Kidney (tissue), 14 donors: Measurements from ENCODE around the gene TLL2. TPM values are rescaled to one million over a fixed set of nuclear protein-coding genes. Genes with fewer than 3 reads are reported as not detected.

Experiments used
- DNase-seq, 5 donors: peaks; one replicate each; pipeline ENCODE4 v3.0.0-alpha.2; 2013 to 2020
- FAIRE-seq: peaks from 2 replicates; lab custom pipeline; 2012; peaks lifted over from hg19 to GRCh38; lab: Jason Lieb, UNC
- H3K27ac ChIP-seq, 2 donors: one replicate each; pipeline ENCODE4 v1.7.0; 2013; ENCODE audit warnings: low read depth in 2 of 2, low read length in 2 of 2, inconsistent platforms in 1 of 2
- H3K27me3 ChIP-seq: one replicate; pipeline ENCODE4 v1.7.1; 2013; ENCODE audit warnings: low read length, inconsistent platforms; ENCODE audit not compliant: control insufficient read depth, insufficient read depth
- H3K36me3 ChIP-seq, 3 donors: one replicate each; pipeline versions ENCODE4 v1.7.0 to v1.7.1; 2013; ENCODE audit warnings: low read length in 3 of 3, control low read depth in 1 of 3, inconsistent platforms in 1 of 3; ENCODE audit not compliant: insufficient read depth in 3 of 3, control insufficient read depth in 2 of 3
- H3K4me1 ChIP-seq, 3 donors: one replicate each; pipeline versions ENCODE4 v1.7.0 to v1.7.1; 2013; ENCODE audit warnings: low read length in 3 of 3, inconsistent platforms in 1 of 3, low read depth in 1 of 3; ENCODE audit not compliant: control insufficient read depth in 2 of 3, insufficient read depth in 2 of 3
- H3K4me3 ChIP-seq, 3 donors: one replicate each; pipeline versions ENCODE4 v1.7.0 to v1.8.1; 2013; ENCODE audit warnings: low read length in 3 of 3, control low read depth in 1 of 3, inconsistent platforms in 1 of 3
- H3K9ac ChIP-seq, 3 donors: one replicate each; pipeline versions ENCODE4 v1.7.0 to v1.7.1; 2013; ENCODE audit warnings: low read length in 3 of 3, control low read depth in 1 of 3, inconsistent platforms in 1 of 3
- H3K9me3 ChIP-seq, 3 donors: one replicate each; pipeline versions ENCODE4 v1.7.0 to v1.7.1; 2013; ENCODE audit warnings: low read length in 3 of 3, control low read depth in 1 of 3, inconsistent platforms in 1 of 3; ENCODE audit not compliant: control insufficient read depth in 2 of 3, insufficient read depth in 1 of 3
- CTCF ChIP-seq: IDR thresholded peaks from 3 replicates; pipeline ENCODE4 v1.5.1; 2012; ENCODE audit warnings: mild to moderate bottlenecking, moderate library complexity, borderline replicate concordance; ENCODE audit not compliant: insufficient read depth; ENCODE audit errors: extremely low read depth
- intact Hi-C: fragments of 100-400 bp; cut with DNase I; formaldehyde crosslinking; loops from one replicate; pipeline ENCODE4 v1.11.1; 2022
- polyA plus RNA-seq: library from polyadenylated mRNA; stranded (reverse); fragments of 350-450 nt; fragmentation: Illumina TruSeq; extraction: RNeasy Lipid Tissue Mini Kit (QIAGEN cat#74804); gene quantifications from one replicate; pipeline ENCODE4 v1.2.3, GENCODE V29; 2014; ENCODE audit warnings: low read depth, low replicate concordance; ENCODE audit not compliant: insufficient read depth
- total RNA-seq: library from RNA; stranded (reverse); fragmentation: NEBNext Ultra II Directional; extraction: Animal tissue kit (Norgen Biotek cat#: 25700); gene quantifications from one replicate; pipeline ENCODE4 v1.2.1, GENCODE V29; 2021
- donor health status: control.
- donor health status: control.
- donor health status: control.
- donor health status: control.
- donor health status: control.
- donor health status: DM: yes; HTN: yes; CAD: no.
- donor health status: Normal renal cell carcinoma (clear cell type).

The TLL2 gene
- total and polyA plus RNA-seq, 2 donors from 2014 or later = 0.39 to 0.98 TPM

GRCh38 chr10:96436035-96436434 lies 77.7 kb downstream of the TLL2 start:
- Histone ChIP-seq H3K9me3 (no peaks in the 10 kb centered on the region), H3K4me3 (no peak overlapping the region), H3K36me3 (no peaks in the 10 kb centered on the region), H3K4me1 (no peaks in the 10 kb centered on the region), H3K27ac (no peak overlapping the region), H3K27me3 (no peaks in the 10 kb centered on the region), H3K9ac (no peak overlapping the region)
- FAIRE-seq (no peak), DNase-seq (no peak)
- intact Hi-C loops = no loop called here
- TF ChIP-seq CTCF = no peak

- no peaks in the 10 kb centered on the region for H3K4me1 ChIP-seq
- FAIRE-seq (no peak), DNase-seq (no peak)
- no peak overlapping the region for H3K4me3 ChIP-seq
- no peak for TF ChIP-seq CTCF
- intact Hi-C loops = no loop called here
- H3K27ac ChIP-seq = no peak overlapping the region
- H3K9ac ChIP-seq = no peak overlapping the region
- no peaks in the 10 kb centered on the region for H3K36me3 ChIP-seq
- no peaks in the 10 kb centered on the region for H3K9me3 ChIP-seq
- no peaks in the 10 kb centered on the region for H3K27me3 ChIP-seq
These were observed 82.3 kb downstream of the TLL2 start for GRCh38 chr10:96431211-96431970.

GRCh38 chr10:96427291-96427690 lies 86.4 kb downstream of the TLL2 start:
- no peak for TF ChIP-seq CTCF
- no peak overlapping the region for H3K4me3 ChIP-seq

More at GRCh38 chr10:96427291-96427690, 86.4 kb downstream of the TLL2 start:
- Histone ChIP-seq H3K9me3 (no peaks in the 10 kb centered on the region), H3K9ac (no peak overlapping the region), H3K27ac (no peak overlapping the region), H3K27me3 (no peaks in the 10 kb centered on the region), H3K36me3 (no peaks in the 10 kb centered on the region), H3K4me1 (no peaks in the 10 kb centered on the region)
- intact Hi-C loops = no loop called here
- FAIRE-seq (no peak), DNase-seq (no peak)
